GM12878 (cell line): Measurements from ENCODE around the gene MAB21L3. TPM values are rescaled to one million over a fixed set of nuclear protein-coding genes. Genes with fewer than 3 reads are reported as not detected.

Source experiments
- ATAC-seq: fragments of 200-7000 bp; cut with Tn5 transposase; 3 replicates; pipeline ENCODE4 v1.9.1; 2020; ENCODE audit warnings: mild to moderate bottlenecking, moderate library complexity
- BruUV-seq: library from RNA; stranded (reverse); fragments of 400-500 nt; replicated peaks from 2 replicates; lab custom pipeline; 2021; lab: Mats Ljungman, UMichigan
- CTCF ChIA-PET: fragments of 300-600 bp; sonication (Branson Sonifier 250); formaldehyde crosslinking; extraction: SDS; loops from one replicate; lab custom pipeline; 2021; ENCODE audit warnings: inconsistent platforms; lab: Yijun Ruan, JAX
- POLR2A ChIA-PET: fragments of 350-600 bp; formaldehyde crosslinking; extraction: SDS; loops from one replicate; lab custom pipeline; 2021; ENCODE audit warnings: inconsistent platforms; lab: Charles Lee
- RAD21 ChIA-PET: fragments of 300-600 bp; sonication (Branson Sonifier 250); formaldehyde crosslinking; loops from one replicate; lab custom pipeline; 2023; ENCODE audit warnings: antibody characterized with exemption; ENCODE audit not compliant: unreplicated experiment; lab: Charles Lee
- SMC1A ChIA-PET: fragments of 300-600 bp; sonication (Branson Sonifier 250); formaldehyde crosslinking; loops from one replicate; lab custom pipeline; 2023; ENCODE audit not compliant: unreplicated experiment, uncharacterized antibody; lab: Charles Lee
- DNase-seq: peaks from one replicate; pipeline ENCODE4 v3.0.0-alpha.2; 2011; ENCODE audit warnings: low read depth, low spot score
- FAIRE-seq: peaks from 3 replicates; lab custom pipeline; 2011; peaks lifted over from hg19 to GRCh38; lab: Jason Lieb, UNC
- H2AFZ ChIP-seq: 2 replicates; pipeline ENCODE4 v1.6.0; 2011; ENCODE audit warnings: low read depth, low read length, control low read depth; ENCODE audit not compliant: control insufficient read depth
- H3K27ac ChIP-seq: 2 replicates; pipeline ENCODE4 v1.5.1; 2011; ENCODE audit warnings: control low read depth; ENCODE audit not compliant: control insufficient read depth, insufficient read depth
- H3K27me3 ChIP-seq, 2 experiments: replicated peaks in 1 of 2; 2 replicates each; pipeline versions ENCODE4 v1.6.0 to v1.6.1; 2011; ENCODE audit warnings: low read length in 1 of 2; ENCODE audit not compliant: control insufficient read depth in 2 of 2, insufficient read depth in 2 of 2
- H3K36me3 ChIP-seq, 2 experiments: 2 replicates each; pipeline ENCODE4 v1.5.1; 2011; ENCODE audit warnings: low read length in 1 of 2; ENCODE audit not compliant: control insufficient read depth in 2 of 2, insufficient read depth in 2 of 2
- H3K4me1 ChIP-seq: 2 replicates; pipeline ENCODE4 v1.6.1; 2011; ENCODE audit warnings: mild to moderate bottlenecking, low read length, moderate library complexity, mixed read lengths; ENCODE audit not compliant: control insufficient read depth, insufficient read depth
- H3K4me2 ChIP-seq: 2 replicates; pipeline ENCODE4 v1.6.0; 2011; ENCODE audit warnings: control low read depth; ENCODE audit not compliant: control insufficient read depth, insufficient read depth
- H3K4me3 ChIP-seq: fragments of 200-600 bp; sonication (generic); 2 replicates; pipeline ENCODE4 v1.5.1; 2016
- H3K79me2 ChIP-seq: 2 replicates; pipeline ENCODE4 v1.6.0; 2011; ENCODE audit warnings: low read length; ENCODE audit not compliant: control insufficient read depth, insufficient read depth
- H3K9ac ChIP-seq: 2 replicates; pipeline ENCODE4 v1.8.0; 2011; ENCODE audit warnings: low read length, control low read depth, mixed read lengths; ENCODE audit not compliant: control insufficient read depth, insufficient read depth
- H3K9me3 ChIP-seq: replicated peaks from 3 replicates; pipeline ENCODE4 v1.5.1; 2011; ENCODE audit warnings: mild to moderate bottlenecking, low read length; ENCODE audit not compliant: control insufficient read depth, insufficient read depth
- H4K20me1 ChIP-seq: 2 replicates; pipeline ENCODE4 v1.6.0; 2011; ENCODE audit not compliant: control insufficient read depth, insufficient read depth
- BHLHE40 ChIP-seq, 2 experiments: fragments of 450-650 bp in 1 of 2; IDR thresholded peaks; 2 replicates each; pipeline ENCODE4 v1.6.1; 2011 to 2017; ENCODE audit warnings: low read depth in 2 of 2, borderline replicate concordance in 1 of 2, improper control_type of control experiment in 1 of 2, low read length in 1 of 2, mild to moderate bottlenecking in 1 of 2
- CBX5 ChIP-seq: sonication (generic); IDR thresholded peaks from 2 replicates; pipeline ENCODE4 v1.6.1; 2016; ENCODE audit warnings: low read depth, moderate library complexity, mild to moderate bottlenecking, inconsistent platforms
- GATAD2B ChIP-seq: fragments of 450-650 bp; conservative IDR thresholded peaks from 2 replicates; pipeline ENCODE4 v1.6.1; 2017; ENCODE audit warnings: low read depth, mild to moderate bottlenecking, moderate library complexity
- HDAC6 ChIP-seq: fragments of 200-600 bp; sonication (generic); IDR thresholded peaks from one replicate; pipeline ENCODE4 v1.8.0; 2017; ENCODE audit warnings: antibody characterized with exemption; ENCODE audit not compliant: unreplicated experiment
- HDGF ChIP-seq: fragments of 450-650 bp; IDR thresholded peaks from 2 replicates; pipeline ENCODE4 v1.6.1; 2016; ENCODE audit warnings: antibody characterized with exemption
- IKZF1 ChIP-seq: fragments of 450-650 bp; conservative IDR thresholded peaks from 2 replicates; pipeline ENCODE4 v1.6.1; 2017; ENCODE audit warnings: antibody characterized with exemption, mild to moderate bottlenecking
- MEF2A ChIP-seq: IDR thresholded peaks from 2 replicates; pipeline ENCODE4 v1.6.1; 2011; ENCODE audit warnings: low read depth, mild to moderate bottlenecking, low read length, moderate library complexity; ENCODE audit not compliant: insufficient read depth
- NR2F1 ChIP-seq: fragments of 450-650 bp; conservative IDR thresholded peaks from 2 replicates; pipeline ENCODE4 v1.6.1; 2017; ENCODE audit warnings: mild to moderate bottlenecking
- RB1 ChIP-seq: fragments of 450-650 bp; formaldehyde crosslinking; IDR thresholded peaks from 2 replicates; pipeline ENCODE4 v1.6.1; 2017; ENCODE audit warnings: mild to moderate bottlenecking, borderline replicate concordance
- SIX5 ChIP-seq: IDR thresholded peaks from 2 replicates; pipeline ENCODE4 v1.6.1; 2011; ENCODE audit warnings: mild to moderate bottlenecking, low read depth, low read length, moderate library complexity; ENCODE audit not compliant: severe bottlenecking
- SMAD5 ChIP-seq: IDR thresholded peaks from 2 replicates; pipeline ENCODE4 v1.6.1; 2016; ENCODE audit warnings: antibody characterized with exemption, low read depth
- SREBF1 ChIP-seq: IDR thresholded peaks from 2 replicates; pipeline ENCODE4 v1.6.1; 2012; ENCODE audit warnings: mild to moderate bottlenecking, low read length
- YY1 ChIP-seq: IDR thresholded peaks from 2 replicates; pipeline ENCODE4 v1.6.1; 2011; ENCODE audit warnings: low read depth, mild to moderate bottlenecking, low read length
- WGBS: methylation state at CpG from one replicate; pipeline ENCODE4 v1.1.6; 2016; ENCODE audit warnings: low lambda C conversion rate; ENCODE audit not compliant: insufficient replicate concordance, insufficient coverage; ENCODE audit errors: missing lambda C conversion rate; 5-methylcytosine and 5-hydroxymethylcytosine counted together
- in situ Hi-C: fragments of 300-500 bp; cut with MboI; formaldehyde crosslinking; loops from 9 replicates; pipeline ENCODE4 v1.14.3; 2018; ENCODE audit warnings: mixed read lengths
- intact Hi-C: fragments of 100-400 bp; cut with micrococcal nuclease; formaldehyde crosslinking; loops from one replicate; pipeline ENCODE4 v1.14.2; 2022; ENCODE audit not compliant: unreplicated experiment
- polyA plus RNA-seq, 11 experiments: library from polyadenylated mRNA; depleted of rRNA in 4 of 11; unstranded in 6 of 11; stranded (reverse) in 5 of 11; fragments of >200 nt; fragmentation: Nextera tagmentation in 4 of 11; fragmentation: Illumina TruSeq in 1 of 11; extraction: Ambion mirVana in 4 of 11; extraction: Trizol in 1 of 11; gene quantifications; 1 replicate in 1 of 11; 2 replicates in 10 of 11; pipeline versions ENCODE4 v1.2.1 to v1.2.3, GENCODE V29; 2011 to 2016; ENCODE audit warnings: inconsistent platforms in 2 of 11, missing spikeins in 2 of 11, low read depth in 1 of 11
- total RNA-seq, 4 experiments: library from RNA; depleted of rRNA in 3 of 4; stranded (reverse); fragments of >200 nt in 3 of 4; fragmentation: Illumina TruSeq in 1 of 4; extraction: Trizol in 1 of 4; gene quantifications; 2 replicates each; pipeline versions ENCODE4 v1.2.1 to v1.2.3, GENCODE V29; 2013 to 2021
- TF ChIP-seq, protein P1 (sequence below): IDR thresholded peaks from 2 replicates; pipeline ENCODE4 v1.6.1; 2012; ENCODE audit warnings: low read depth, low read length, improper control_type of control experiment
- TF ChIP-seq, protein P2 (sequence below): IDR thresholded peaks from 2 replicates; pipeline ENCODE4 v1.6.1; 2012; ENCODE audit warnings: mild to moderate bottlenecking, low read depth, low read length
- TF ChIP-seq, protein P3 (sequence below): fragments of 450-650 bp; IDR thresholded peaks from 2 replicates; pipeline ENCODE4 v1.6.1; 2016; ENCODE audit warnings: mild to moderate bottlenecking, moderate library complexity, borderline replicate concordance

The MAB21L3 gene
- total and polyA plus RNA-seq, 10 of the 15 experiments (the other 5 are each of a cell fraction or from before 2014, with no cell fraction given) = 0.18 to 18.6 (median 1.3) TPM

DNA sequence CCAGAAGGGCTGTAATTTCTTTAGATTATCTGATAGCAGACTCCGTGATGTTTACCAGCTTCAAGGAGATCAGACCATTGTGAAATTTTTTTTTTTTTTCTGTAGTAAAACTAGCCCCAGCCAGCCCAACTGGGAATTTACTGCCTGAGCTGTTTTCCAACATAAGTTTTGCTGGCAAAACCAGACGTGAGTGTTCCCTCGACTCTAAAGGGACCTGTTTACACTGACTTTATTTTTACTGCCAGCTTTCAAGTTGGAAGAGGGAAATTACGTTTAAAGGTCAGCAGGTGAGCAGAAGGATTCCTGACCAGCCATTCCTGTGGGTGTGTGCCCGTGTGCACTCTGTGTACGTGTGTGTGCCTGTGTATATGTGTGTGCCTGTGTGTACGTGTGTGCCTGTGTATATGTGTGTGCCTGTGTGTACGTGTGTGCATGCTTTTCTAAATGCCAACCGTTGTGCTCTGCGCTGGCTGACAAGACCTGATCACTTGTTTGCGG lies 374 bp downstream of the MAB21L3 start:
- POLR2A ChIA-PET = interaction anchor here (0.7 to 1.6 kb wide), 8 partner anchors 9 to 791 kb away, joined by 3 to 5 read pairs (median 4); partner anchors contain the start of gene ATP1A1
- SMC1A ChIA-PET = interaction anchor here (0.6 to 2.7 kb wide), 7 partner anchors 10 to 374 kb away, joined by 3 to 9 read pairs (median 5); no protein-coding TSS in a partner anchor
- TF ChIP-seq SMAD5 = no peak
- no peak for TF ChIP-seq RB1
- TF ChIP-seq, protein P1, sequence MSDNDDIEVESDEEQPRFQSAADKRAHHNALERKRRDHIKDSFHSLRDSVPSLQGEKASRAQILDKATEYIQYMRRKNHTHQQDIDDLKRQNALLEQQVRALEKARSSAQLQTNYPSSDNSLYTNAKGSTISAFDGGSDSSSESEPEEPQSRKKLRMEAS = no peak
- TF ChIP-seq GATAD2B = no peak
- TF ChIP-seq CBX5 = no peak
- no peak for TF ChIP-seq MEF2A
- peak in 1 of 2 experiments; percentile 14; a peak in 1 of 4 replicates for TF ChIP-seq BHLHE40 (IDR thresholded peaks at IDR 0.05; ENCODE audit: borderline replicate concordance in 1 of 2, low read depth in 2 of 2, low read length in 1 of 2)
- no peak for TF ChIP-seq YY1
- TF ChIP-seq NR2F1 = 0 out of 2 replicates have a peak, but pooled peaks have one; percentile 26
- TF ChIP-seq, protein P2, sequence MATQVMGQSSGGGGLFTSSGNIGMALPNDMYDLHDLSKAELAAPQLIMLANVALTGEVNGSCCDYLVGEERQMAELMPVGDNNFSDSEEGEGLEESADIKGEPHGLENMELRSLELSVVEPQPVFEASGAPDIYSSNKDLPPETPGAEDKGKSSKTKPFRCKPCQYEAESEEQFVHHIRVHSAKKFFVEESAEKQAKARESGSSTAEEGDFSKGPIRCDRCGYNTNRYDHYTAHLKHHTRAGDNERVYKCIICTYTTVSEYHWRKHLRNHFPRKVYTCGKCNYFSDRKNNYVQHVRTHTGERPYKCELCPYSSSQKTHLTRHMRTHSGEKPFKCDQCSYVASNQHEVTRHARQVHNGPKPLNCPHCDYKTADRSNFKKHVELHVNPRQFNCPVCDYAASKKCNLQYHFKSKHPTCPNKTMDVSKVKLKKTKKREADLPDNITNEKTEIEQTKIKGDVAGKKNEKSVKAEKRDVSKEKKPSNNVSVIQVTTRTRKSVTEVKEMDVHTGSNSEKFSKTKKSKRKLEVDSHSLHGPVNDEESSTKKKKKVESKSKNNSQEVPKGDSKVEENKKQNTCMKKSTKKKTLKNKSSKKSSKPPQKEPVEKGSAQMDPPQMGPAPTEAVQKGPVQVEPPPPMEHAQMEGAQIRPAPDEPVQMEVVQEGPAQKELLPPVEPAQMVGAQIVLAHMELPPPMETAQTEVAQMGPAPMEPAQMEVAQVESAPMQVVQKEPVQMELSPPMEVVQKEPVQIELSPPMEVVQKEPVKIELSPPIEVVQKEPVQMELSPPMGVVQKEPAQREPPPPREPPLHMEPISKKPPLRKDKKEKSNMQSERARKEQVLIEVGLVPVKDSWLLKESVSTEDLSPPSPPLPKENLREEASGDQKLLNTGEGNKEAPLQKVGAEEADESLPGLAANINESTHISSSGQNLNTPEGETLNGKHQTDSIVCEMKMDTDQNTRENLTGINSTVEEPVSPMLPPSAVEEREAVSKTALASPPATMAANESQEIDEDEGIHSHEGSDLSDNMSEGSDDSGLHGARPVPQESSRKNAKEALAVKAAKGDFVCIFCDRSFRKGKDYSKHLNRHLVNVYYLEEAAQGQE = no peak
- TF ChIP-seq HDAC6 = no peak
- no peak for TF ChIP-seq SIX5
- TF ChIP-seq SREBF1 = no peak
- peak; percentile 66; the same call in 1 of the 2 replicates for TF ChIP-seq HDGF
- TF ChIP-seq IKZF1 = no peak
- TF ChIP-seq, protein P3, sequence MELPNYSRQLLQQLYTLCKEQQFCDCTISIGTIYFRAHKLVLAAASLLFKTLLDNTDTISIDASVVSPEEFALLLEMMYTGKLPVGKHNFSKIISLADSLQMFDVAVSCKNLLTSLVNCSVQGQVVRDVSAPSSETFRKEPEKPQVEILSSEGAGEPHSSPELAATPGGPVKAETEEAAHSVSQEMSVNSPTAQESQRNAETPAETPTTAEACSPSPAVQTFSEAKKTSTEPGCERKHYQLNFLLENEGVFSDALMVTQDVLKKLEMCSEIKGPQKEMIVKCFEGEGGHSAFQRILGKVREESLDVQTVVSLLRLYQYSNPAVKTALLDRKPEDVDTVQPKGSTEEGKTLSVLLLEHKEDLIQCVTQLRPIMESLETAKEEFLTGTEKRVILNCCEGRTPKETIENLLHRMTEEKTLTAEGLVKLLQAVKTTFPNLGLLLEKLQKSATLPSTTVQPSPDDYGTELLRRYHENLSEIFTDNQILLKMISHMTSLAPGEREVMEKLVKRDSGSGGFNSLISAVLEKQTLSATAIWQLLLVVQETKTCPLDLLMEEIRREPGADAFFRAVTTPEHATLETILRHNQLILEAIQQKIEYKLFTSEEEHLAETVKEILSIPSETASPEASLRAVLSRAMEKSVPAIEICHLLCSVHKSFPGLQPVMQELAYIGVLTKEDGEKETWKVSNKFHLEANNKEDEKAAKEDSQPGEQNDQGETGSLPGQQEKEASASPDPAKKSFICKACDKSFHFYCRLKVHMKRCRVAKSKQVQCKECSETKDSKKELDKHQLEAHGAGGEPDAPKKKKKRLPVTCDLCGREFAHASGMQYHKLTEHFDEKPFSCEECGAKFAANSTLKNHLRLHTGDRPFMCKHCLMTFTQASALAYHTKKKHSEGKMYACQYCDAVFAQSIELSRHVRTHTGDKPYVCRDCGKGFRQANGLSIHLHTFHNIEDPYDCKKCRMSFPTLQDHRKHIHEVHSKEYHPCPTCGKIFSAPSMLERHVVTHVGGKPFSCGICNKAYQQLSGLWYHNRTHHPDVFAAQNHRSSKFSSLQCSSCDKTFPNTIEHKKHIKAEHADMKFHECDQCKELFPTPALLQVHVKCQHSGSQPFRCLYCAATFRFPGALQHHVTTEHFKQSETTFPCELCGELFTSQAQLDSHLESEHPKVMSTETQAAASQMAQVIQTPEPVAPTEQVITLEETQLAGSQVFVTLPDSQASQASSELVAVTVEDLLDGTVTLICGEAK = peak; percentile 49; the same call in 1 of the 2 replicates

More for the DNA sequence above, 374 bp downstream of the MAB21L3 start:
- ChIA-PET RAD21 (interaction anchor here (1.2 to 2.6 kb wide), 5 partner anchors 9 to 374 kb away, joined by 3 to 9 read pairs (median 5); no protein-coding TSS in a partner anchor), CTCF (interaction anchor here (0.7 to 6.0 kb wide), 6 partner anchors 10 to 388 kb away, joined by 3 to 29 read pairs (median 4); no protein-coding TSS in a partner anchor)
- Histone ChIP-seq H4K20me1 (no peaks in the 10 kb centered on the region), H3K79me2 (no peaks in the 10 kb centered on the region), H3K4me1 (peaks cover 11% of the 10 kb centered on the region), H3K36me3 (no peaks in the 10 kb centered on the region), H3K9ac (peak overlapping the region; percentile 8; the same call in 1 of the 2 replicates), H3K27ac (peak overlapping the region; percentile 13; the same call in 1 of the 2 replicates), H3K27me3 (no peaks in the 10 kb centered on the region), H2AFZ (peak overlapping the region; percentile 40), H3K4me2 (peak overlapping the region; percentile 24), H3K4me3 (no peak overlapping the region), H3K9me3 (no peaks in the 10 kb centered on the region)
- WGBS = 63% methylated on average over 11 of the region's 11 CpGs
- DNase-seq = no peak
- peak; percentile 29 for ATAC-seq
- intact Hi-C loops = no loop called here
- BruUV-seq = TSS peak; percentile 69
- FAIRE-seq = no peak
- in situ Hi-C loops = no loop called here
